Kidney (tissue), 14 donors: ENCODE results near the gene TMEM54. TPM values are rescaled to one million over a fixed set of nuclear protein-coding genes. Genes with fewer than 3 reads are reported as not detected.

ENCODE experiments used
- DNase-seq, 5 donors: peaks; one replicate each; pipeline ENCODE4 v3.0.0-alpha.2; 2013 to 2020
- FAIRE-seq: peaks from 2 replicates; lab custom pipeline; 2012; peaks lifted over from hg19 to GRCh38; lab: Jason Lieb, UNC
- H3K27ac ChIP-seq, 2 donors: one replicate each; pipeline ENCODE4 v1.7.0; 2013; ENCODE audit warnings: low read depth in 2 of 2, low read length in 2 of 2, inconsistent platforms in 1 of 2
- H3K27me3 ChIP-seq: one replicate; pipeline ENCODE4 v1.7.1; 2013; ENCODE audit warnings: low read length, inconsistent platforms; ENCODE audit not compliant: control insufficient read depth, insufficient read depth
- H3K36me3 ChIP-seq, 3 donors: one replicate each; pipeline versions ENCODE4 v1.7.0 to v1.7.1; 2013; ENCODE audit warnings: low read length in 3 of 3, control low read depth in 1 of 3, inconsistent platforms in 1 of 3; ENCODE audit not compliant: insufficient read depth in 3 of 3, control insufficient read depth in 2 of 3
- H3K4me1 ChIP-seq, 3 donors: one replicate each; pipeline versions ENCODE4 v1.7.0 to v1.7.1; 2013; ENCODE audit warnings: low read length in 3 of 3, inconsistent platforms in 1 of 3, low read depth in 1 of 3; ENCODE audit not compliant: control insufficient read depth in 2 of 3, insufficient read depth in 2 of 3
- H3K4me3 ChIP-seq, 3 donors: one replicate each; pipeline versions ENCODE4 v1.7.0 to v1.8.1; 2013; ENCODE audit warnings: low read length in 3 of 3, control low read depth in 1 of 3, inconsistent platforms in 1 of 3
- H3K9ac ChIP-seq, 3 donors: one replicate each; pipeline versions ENCODE4 v1.7.0 to v1.7.1; 2013; ENCODE audit warnings: low read length in 3 of 3, control low read depth in 1 of 3, inconsistent platforms in 1 of 3
- H3K9me3 ChIP-seq, 3 donors: one replicate each; pipeline versions ENCODE4 v1.7.0 to v1.7.1; 2013; ENCODE audit warnings: low read length in 3 of 3, control low read depth in 1 of 3, inconsistent platforms in 1 of 3; ENCODE audit not compliant: control insufficient read depth in 2 of 3, insufficient read depth in 1 of 3
- CTCF ChIP-seq: IDR thresholded peaks from 3 replicates; pipeline ENCODE4 v1.5.1; 2012; ENCODE audit warnings: mild to moderate bottlenecking, moderate library complexity, borderline replicate concordance; ENCODE audit not compliant: insufficient read depth; ENCODE audit errors: extremely low read depth
- intact Hi-C: fragments of 100-400 bp; cut with DNase I; formaldehyde crosslinking; loops from one replicate; pipeline ENCODE4 v1.11.1; 2022
- polyA plus RNA-seq: library from polyadenylated mRNA; stranded (reverse); fragments of 350-450 nt; fragmentation: Illumina TruSeq; extraction: RNeasy Lipid Tissue Mini Kit (QIAGEN cat#74804); gene quantifications from one replicate; pipeline ENCODE4 v1.2.3, GENCODE V29; 2014; ENCODE audit warnings: low read depth, low replicate concordance; ENCODE audit not compliant: insufficient read depth
- total RNA-seq: library from RNA; stranded (reverse); fragmentation: NEBNext Ultra II Directional; extraction: Animal tissue kit (Norgen Biotek cat#: 25700); gene quantifications from one replicate; pipeline ENCODE4 v1.2.1, GENCODE V29; 2021
- donor health status: control.
- donor health status: control.
- donor health status: control.
- donor health status: control.
- donor health status: control.
- donor health status: DM: yes; HTN: yes; CAD: no.
- donor health status: Normal renal cell carcinoma (clear cell type).

The TMEM54 gene
- total and polyA plus RNA-seq, 2 donors from 2014 or later = 45.9 to 55.2 TPM

DNA sequence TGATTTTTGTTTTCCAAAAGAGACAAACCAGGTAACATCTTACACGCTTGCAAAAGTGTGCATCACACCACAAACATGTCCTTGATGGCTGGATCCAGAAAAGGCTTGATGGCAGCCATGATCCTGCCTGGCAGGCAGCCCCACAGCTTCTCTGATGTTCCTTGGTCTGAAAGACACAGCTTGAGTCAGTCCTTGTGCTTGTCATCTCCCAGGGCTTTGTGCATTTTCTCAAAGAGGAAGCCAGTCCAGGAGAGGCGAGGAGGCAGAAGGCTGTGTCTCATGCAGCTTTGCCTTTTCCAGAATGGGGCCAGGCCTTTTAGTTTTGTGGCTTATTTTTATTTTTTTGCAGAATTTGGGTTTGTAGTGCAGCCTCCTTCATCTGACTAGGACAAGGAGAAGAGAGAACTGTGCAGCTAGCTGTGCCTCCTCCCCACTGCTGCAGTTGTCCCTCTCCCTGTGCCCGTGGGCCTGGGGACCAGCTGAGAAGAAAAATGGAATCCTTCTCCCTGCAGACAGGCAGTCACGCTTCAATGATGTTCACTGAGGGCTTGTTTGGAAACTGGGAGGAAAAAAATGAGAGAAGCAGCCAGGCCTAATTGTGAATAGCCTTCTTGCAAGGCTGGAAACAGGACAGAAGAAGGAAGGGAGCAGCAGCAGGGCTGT lies 37.8 kb downstream of the TMEM54 start:
- TF ChIP-seq CTCF = no peak
- DNase-seq (no peak), FAIRE-seq (no peak)
- Histone ChIP-seq H3K4me3 (no peak overlapping the region), H3K4me1 (peaks cover 0 to 6% (median 0%) of the 10 kb centered on the region in 3 donors), H3K27me3 (no peaks in the 10 kb centered on the region), H3K9ac (no peak overlapping the region), H3K27ac (no peak overlapping the region), H3K36me3 (peaks cover 0 to 3% (median 2%) of the 10 kb centered on the region in 3 donors), H3K9me3 (no peaks in the 10 kb centered on the region)
- intact Hi-C loops = no loop called here

GRCh38 chr1:32861904-32862695 lies 39.1 kb downstream of the TMEM54 start:
- Histone ChIP-seq H3K9me3 (no peaks in the 10 kb centered on the region), H3K4me3 (no peak overlapping the region), H3K9ac (no peak overlapping the region), H3K27me3 (no peaks in the 10 kb centered on the region), H3K27ac (no peak overlapping the region), H3K4me1 (peaks cover 0 to 6% (median 0%) of the 10 kb centered on the region in 3 donors), H3K36me3 (peaks cover 0 to 5% (median 3%) of the 10 kb centered on the region in 3 donors)
- intact Hi-C loops = no loop called here
- DNase-seq = no peak
- TF ChIP-seq CTCF = no peak
- no peak for FAIRE-seq

DNA sequence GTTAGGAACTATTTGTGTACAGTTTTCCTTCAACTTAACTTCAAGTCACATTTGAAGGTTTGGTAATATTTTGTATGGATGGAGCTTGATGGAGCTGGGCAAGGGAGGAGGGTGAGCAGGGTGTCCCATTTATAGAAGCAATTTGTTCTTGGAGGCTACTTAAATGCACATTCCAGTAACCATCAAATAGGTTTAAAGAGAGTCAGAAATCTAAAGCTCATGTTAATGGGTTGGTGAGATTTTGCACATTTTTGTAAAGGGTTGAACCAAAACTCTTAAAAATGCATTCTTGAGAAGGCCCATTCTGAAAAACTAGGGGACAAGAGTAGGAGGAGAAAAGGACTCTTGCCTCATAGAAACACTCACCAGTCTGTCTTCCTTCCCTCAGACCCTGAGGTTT lies 40.6 kb downstream of the TMEM54 start:
- intact Hi-C loops = no loop called here
- no peaks in the 10 kb centered on the region for H3K4me1 ChIP-seq
- no peak overlapping the region for H3K27ac ChIP-seq
- H3K27me3 ChIP-seq = no peaks in the 10 kb centered on the region
- no peak for TF ChIP-seq CTCF
- DNase-seq = no peak
- H3K4me3 ChIP-seq = no peak overlapping the region
- H3K9me3 ChIP-seq = no peaks in the 10 kb centered on the region
- H3K9ac ChIP-seq = no peak overlapping the region
- H3K36me3 ChIP-seq = peaks cover 0 to 17% (median 8%) of the 10 kb centered on the region in 3 donors
- no peak for FAIRE-seq
